GM21529 (cell line): Measurements from ENCODE around the gene ADGB.

Experiments used
- ATAC-seq: cut with Tn5 transposase; IDR thresholded peaks from one replicate; pipeline ENCODE4 v1.9.1; 2021; ENCODE audit not compliant: unreplicated experiment

ADGB gene

DNA sequence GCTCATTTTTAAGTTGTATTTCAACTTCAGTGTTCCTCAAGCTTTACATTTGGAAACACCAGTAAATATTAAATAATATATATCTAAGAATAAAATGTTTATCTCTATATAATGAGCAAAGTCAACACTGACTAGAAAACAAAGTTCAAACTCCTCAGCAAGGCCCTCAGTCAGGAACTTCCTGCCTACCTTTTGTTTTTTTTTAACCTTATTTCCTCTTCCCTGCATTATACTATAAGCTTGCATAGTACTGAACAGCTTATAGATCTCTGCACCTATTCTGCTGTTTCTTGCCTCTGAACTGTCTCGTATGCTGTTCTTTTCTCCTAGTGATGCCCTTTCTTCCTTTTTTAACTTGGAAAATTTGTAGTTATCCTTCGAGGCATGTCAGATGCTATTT is 29.6 kb downstream of the ADGB start:
- ATAC-seq = no peak

DNA sequence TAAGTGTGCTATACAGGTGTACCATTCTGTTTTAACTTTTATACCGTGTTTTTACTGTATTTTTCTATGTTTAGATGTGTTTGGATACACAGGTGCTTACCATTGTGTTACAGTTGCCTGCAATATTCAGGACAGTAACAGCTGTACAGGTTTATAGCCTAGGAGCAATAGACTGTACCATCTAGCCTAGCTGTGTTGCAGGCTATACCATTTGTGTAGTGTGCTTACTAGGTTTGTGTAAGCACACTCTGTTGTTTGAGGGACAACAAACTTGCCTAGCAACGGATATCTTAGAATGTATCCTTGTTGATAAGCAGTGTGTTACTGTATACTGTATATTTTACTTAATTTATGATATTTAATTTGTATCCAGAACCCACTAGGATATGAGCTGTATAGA is 35.2 kb downstream of the ADGB start:
- no peak for ATAC-seq

DNA sequence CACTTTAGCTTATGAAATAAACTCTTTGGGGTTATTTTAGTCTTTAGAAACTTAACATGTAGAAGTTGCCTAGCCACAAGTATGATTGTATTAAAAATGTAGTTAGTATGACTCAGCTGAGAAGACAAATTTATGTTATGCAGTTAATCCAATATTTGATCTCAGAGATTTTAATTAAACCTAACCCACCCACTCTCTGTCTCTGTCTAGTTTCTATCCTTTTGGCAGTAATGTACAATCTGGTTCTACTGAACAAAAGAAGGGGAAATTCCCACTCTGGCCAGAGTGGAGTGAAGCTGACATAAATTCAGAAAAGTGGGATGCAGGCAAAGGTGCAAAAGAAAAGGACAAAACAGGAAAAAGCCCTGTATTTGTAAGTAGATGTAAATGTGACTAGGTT is 36.4 kb downstream of the ADGB start:
- ATAC-seq = no peak

DNA sequence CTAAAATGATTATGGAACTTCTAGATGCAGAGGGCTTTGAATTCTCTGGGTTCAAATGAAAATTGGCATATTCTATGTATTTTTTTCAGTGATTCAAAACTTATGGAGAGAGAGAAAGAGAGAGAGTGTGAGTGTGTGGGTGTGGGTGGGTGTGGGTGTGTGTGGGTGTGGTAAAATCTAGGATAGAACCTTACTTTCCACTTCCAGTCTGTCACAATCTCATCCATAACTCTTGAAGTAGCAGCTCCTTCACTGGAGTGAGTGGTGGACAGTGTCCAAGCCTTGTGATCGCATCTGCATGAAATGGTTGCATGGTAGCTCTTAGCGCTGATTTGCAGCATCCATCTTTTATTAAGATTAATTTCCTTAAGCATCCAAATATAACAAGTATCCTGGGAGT is 37.7 kb downstream of the ADGB start:
- ATAC-seq = no peak

DNA sequence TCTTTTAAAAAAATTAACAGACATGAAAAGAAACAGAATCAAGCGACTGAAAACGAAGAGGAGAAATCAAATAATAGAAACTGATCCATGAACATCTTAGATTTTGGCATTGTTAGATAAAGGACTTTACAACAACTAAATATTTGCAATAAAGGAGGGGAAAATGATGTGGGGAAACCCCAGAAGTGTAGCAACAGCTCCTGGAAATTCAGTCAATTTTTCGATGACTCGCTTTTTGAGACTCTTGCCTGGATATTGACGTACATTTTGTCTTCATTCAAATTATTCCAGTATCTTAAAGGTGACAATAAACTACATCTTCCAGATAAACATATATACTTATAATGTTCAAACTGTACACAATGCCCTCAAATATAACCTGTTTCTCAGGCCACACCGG is 44.1 kb downstream of the ADGB start:
- ATAC-seq = no peak

DNA sequence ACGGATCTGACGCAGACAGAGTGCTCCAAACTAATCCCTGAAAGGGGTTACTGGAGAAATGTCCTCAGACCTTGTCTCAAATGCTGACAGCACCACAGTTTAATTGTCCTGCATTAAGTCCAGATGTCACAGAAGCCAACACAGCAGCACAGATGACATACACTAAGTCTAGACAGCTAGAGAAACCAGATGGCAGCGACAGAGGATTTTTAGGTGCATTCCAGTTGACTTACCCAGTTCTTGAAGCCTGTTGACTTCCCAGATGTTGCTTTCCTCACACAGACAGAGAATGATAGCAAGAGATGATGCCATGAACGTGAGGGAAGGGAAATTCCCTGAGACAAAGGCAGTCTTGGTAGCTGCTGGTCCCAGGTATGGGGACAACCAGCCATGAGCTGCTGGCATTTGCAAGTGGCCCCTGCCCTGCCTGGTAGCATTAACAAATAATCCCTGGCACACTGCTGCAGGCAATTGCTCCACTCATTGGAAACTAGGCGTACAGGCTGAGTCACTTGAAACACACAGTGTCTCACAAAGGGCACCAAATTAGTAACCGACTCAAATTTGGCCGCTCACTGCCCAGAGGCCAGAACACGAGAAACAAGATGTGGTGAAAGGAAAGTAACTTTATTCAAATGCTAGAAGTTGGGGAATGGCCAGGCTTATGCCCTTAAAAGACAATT is 52.2 kb downstream of the ADGB start:
- ATAC-seq = no peak

DNA sequence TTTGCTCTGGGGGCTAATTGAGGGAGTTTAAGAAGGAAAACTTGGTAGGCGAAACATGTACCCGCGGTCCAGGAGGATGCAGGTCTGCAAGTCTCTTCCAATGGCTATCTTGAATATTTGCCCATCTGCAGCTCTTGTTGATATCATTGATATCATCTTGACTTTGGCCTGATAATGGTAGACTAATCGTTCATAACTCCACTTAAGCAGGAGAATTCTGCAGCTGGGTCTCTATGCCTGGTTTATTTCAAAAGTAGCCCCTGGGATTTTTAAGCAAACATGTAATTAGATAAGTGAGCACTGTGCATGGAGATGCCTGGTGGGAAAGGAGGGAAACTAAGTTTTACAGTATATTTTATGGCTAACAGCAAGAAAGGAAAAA is 52.7 kb downstream of the ADGB start:
- ATAC-seq = no peak

DNA sequence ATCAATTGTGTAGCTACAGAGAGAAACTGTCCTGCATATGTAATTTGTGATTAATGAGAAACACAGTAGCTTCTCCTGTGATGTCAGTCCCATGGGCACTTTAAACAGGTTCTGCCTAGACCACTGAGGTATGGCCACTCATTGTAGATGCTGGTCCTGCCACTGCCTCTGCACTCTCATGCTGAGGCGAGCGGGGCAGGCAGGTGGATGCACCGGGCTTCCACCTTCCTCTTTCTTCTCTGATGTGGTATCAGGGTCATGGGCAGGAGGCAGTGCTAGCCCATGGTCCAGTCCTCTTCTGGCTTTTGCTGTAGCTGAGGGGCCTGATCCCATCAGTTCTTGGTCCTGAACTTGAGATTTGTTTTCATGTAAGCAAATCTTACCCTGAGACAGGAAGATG is 58.7 kb downstream of the ADGB start:
- ATAC-seq = no peak

- no peak for ATAC-seq
Measured at GRCh38 chr6:146664871-146665360, 66.1 kb downstream of the ADGB start.

DNA sequence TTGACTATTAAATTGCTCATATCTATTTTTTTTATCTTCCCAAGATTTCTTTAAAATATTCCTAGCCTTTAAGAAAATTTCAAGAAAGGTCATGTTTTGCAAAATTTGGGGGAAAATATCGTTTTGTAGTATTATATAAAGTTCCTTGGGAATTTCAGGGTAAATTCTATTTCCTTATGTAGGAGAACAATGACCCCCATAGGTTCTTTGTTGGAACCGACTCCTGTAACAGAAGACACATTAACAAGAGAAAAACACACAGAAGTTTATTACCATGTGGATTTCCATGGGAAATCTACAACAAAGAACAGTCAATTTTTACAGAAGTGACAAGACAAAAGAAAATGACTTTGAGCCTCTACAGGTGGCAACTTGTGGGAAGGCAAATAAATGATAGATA is 68.1 kb downstream of the ADGB start:
- no peak for ATAC-seq

DNA sequence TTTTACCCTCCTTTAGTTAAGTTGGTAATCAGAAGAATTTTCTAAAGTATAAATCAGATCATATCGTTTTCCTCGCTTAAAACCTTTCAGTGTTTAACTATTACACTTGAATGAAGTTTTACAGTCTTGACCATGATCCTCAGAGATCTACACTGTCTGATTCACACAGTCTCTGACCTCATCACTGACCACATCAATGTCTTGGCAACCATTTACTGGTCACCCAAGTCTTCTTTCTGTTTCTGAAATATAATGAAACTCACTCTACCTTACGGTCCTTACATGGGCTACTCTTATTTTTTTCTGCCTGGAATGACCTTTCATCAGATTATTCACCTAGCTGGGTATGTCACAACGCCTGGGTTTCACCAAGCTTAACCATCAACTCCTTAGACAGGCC is 71.4 kb downstream of the ADGB start:
- ATAC-seq = no peak

DNA sequence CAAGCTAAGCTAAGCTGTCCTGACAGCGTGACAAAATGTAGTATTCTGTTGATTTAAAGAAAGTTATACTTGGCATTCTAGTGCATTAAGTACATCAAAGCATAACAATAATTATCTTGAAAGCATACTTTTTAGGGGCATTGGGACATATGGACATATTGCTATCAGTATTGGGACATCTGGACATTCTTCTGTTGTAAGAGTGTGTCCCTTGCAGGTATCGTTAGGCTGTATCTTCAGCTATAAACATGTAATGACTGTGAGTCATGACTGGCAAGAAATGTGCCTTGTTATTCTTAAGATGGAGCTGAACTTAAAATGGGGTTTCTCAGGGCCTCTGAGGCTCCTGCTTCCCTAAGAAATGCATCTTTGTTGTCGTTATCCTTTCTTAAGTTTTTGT is 74.3 kb downstream of the ADGB start:
- ATAC-seq = no peak

GRCh38 chr6:146679386-146679785 is 80.6 kb downstream of the ADGB start:
- ATAC-seq = no peak

- no peak for ATAC-seq
Measured at GRCh38 chr6:146682919-146683318, 84.1 kb downstream of the ADGB start.

GRCh38 chr6:146689806-146690205 is 91.0 kb downstream of the ADGB start:
- ATAC-seq = no peak

DNA sequence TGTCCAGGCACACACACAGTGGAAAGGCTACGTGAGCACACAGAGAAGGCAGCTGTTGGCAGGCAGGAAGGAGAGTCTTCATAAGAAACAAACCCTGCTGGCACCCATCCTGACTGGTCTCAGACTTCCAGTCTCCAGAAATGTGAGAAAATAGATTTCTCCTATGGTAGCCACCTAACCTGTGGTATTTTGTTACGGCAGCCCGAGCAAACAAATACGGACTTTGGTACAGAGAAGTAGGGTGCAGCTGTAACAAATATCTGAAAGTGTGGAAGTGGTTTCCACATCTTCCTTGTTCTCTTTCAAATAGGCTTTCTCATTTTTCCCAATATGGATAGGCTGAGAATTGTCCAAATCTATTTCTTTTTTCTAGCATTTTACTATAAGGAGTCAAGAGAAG is 94.6 kb downstream of the ADGB start:
- ATAC-seq = no peak

GRCh38 chr6:146697921-146698320 is 99.1 kb downstream of the ADGB start:
- ATAC-seq = no peak

- peak; percentile 86 for ATAC-seq
Measured at GRCh38 chr6:146700078-146700686, 101.4 kb downstream of the ADGB start.

- ATAC-seq = no peak
Measured at GRCh38 chr6:146701632-146702031, 102.9 kb downstream of the ADGB start.

DNA sequence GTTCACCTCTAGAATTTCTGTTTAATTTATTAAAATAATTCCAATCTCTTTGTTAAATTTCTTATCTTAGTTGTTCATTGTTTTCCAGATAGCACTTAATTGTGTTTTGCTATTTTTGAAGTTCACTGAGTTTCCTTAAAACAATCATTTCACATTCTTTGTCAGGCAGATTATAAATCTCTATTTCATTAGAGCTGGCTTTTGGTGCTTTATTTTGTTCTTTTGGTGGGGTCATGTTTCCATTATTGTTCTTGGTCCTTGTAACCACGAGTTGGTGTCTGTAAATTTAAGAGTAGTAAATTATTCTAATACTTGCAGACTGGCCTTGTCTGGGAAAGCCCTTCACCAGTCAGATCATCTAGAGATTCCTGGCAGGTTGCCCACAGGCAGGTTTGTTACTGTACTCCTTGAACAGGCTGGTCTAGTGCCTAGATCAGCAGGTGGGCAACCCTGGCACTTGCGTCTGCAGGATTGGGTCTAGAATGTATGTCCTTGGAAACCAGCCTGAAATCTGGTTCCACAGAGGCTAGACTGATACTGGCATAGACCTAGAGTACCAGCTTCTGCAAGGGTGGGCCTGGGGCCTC is 110.4 kb downstream of the ADGB start:
- no peak for ATAC-seq

- ATAC-seq = no peak
Measured at GRCh38 chr6:146719387-146719786, 120.6 kb downstream of the ADGB start.

- ATAC-seq = no peak
Measured at GRCh38 chr6:146739696-146740095, 140.9 kb downstream of the ADGB start.

DNA sequence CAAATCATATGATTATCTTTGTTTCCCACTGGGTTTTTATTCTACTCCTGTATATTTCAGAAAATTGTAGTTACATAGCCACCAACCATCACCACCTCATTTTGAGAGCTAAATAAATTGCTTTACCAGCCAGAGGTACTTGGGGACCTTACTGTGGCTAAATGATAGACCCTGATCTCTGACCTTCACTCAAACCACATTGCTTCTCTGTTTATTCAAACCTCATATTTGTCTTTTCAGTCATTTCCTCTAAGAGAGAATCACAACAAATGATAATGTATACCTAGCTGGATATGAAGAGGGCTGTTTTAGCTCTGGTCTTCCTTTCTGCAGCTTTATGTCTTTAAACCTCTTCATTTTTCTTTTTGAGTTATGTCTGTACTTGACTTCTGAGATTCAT is 142.8 kb downstream of the ADGB start:
- no peak for ATAC-seq
